ENCODE results near the gene NPAS3.

NPAS3 gene

DNA sequence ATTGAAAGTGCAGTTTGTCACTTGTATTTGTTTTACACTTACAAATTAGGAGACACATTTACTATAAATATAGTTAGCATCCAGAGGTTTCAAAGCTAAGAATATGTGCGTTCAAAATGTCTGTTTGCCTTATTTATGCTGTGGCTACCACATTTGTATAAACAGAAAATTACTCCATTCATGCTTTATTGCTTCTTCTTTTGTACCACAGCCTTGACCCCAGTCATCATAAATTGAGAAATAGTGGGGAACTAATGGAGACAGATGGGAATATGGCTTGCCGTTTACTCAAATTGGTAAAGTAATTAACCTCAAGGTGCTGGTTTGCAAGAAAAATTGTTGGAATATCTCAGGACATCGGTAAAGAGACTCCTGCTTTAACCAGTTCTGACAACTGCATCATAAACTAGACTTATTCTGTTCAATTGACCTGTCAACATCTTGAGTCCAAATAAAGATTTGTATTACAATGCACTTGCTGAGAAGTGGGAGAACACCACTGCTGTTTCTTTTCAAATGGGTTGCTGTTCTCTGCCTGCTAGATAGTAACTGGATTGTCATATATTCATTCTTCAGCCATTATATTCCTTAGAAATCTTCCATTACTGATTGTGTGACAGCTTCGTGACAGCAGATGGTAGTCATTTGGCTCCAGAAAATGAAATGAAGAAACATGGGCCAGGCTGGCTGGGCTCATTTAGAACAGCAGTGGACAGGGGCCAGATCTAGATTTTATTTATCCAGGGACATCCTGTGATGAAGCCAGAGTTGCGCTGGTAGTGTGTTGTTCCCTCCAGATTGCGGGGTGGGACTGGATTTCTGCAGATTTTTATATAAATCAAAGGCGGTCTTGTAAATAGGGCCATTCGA is 657.8 kb downstream of the NPAS3 start:
- H3K36me3 ChIP-seq (ENCODE audit: insufficient read depth, low read length): no peaks in the 10 kb centered on the region
- no peak for DNase-seq (ENCODE audit: low read depth, low spot score)
- H3K9ac ChIP-seq (ENCODE audit: insufficient read length): no peak overlapping the region
- H3K9me3 ChIP-seq (ENCODE audit: low read depth, low read length): no peaks in the 10 kb centered on the region
- no peak overlapping the region for H3K4me3 ChIP-seq
- no peak for TF ChIP-seq FOXP2 (optimal IDR thresholded peaks at IDR 0.05; ENCODE audit: control extremely low read depth, extremely low read length, insufficient read depth)
- TF ChIP-seq POLR2AphosphoS5 (IDR thresholded peaks at IDR 0.05; ENCODE audit: borderline replicate concordance, low read depth, low read length): no peak
- no peak for TF ChIP-seq EZH2 (IDR thresholded peaks at IDR 0.05)
- H3K27ac ChIP-seq: no peak overlapping the region

DNA sequence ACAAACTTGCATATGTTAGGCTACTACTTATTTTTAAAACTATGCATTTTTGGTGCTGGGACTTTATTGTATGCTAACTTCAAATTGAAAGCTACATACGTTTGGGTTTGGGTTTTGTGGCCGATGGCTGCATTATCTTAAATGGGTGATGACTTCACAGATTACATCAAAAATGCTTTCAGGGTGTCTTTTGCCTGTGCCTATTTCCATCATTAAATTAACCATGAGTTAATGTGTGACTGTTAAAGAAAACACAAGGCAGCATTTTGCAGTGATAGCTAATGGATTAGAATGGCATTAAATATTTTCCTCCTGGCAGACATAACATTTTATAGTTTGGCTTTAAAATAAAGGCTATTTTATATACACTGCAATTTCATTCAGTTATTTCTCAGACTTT is 659.9 kb downstream of the NPAS3 start:
- DNase-seq (ENCODE audit: low read depth, low spot score): no peak
- Histone ChIP-seq H3K4me3 (no peak overlapping the region), H3K9ac (ENCODE audit: insufficient read length) (no peak overlapping the region), H3K27ac (no peak overlapping the region), H3K9me3 (ENCODE audit: low read depth, low read length) (no peaks in the 10 kb centered on the region), H3K36me3 (ENCODE audit: insufficient read depth, low read length) (no peaks in the 10 kb centered on the region)
- no peak for TF ChIP-seq POLR2AphosphoS5 (IDR thresholded peaks at IDR 0.05; ENCODE audit: borderline replicate concordance, low read depth, low read length)
- no peak for TF ChIP-seq EZH2 (IDR thresholded peaks at IDR 0.05)
- no peak for TF ChIP-seq FOXP2 (optimal IDR thresholded peaks at IDR 0.05; ENCODE audit: control extremely low read depth, extremely low read length, insufficient read depth)

DNA sequence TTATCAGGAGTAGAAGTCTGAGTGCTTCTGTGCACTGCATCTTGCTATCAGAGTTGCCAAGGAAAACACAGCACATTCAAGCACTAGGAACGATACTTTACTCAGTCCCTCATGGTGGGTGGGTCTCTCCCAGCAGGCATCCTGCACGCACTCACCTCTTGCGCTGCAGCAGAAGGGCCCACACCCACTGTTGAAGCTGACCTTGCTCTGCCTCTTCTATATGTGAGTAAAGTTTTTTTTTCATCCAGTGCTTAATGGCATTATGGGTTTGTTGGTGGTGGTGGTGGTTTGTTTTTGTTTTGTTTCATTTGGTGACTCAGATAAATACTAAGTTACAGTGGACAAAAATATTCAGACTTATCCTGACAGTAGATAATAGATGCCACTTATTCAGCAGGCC is 663.7 kb downstream of the NPAS3 start:
- H3K9me3 ChIP-seq (ENCODE audit: low read depth, low read length): no peaks in the 10 kb centered on the region
- H3K9ac ChIP-seq (ENCODE audit: insufficient read length): no peak overlapping the region
- TF ChIP-seq POLR2AphosphoS5 (IDR thresholded peaks at IDR 0.05; ENCODE audit: borderline replicate concordance, low read depth, low read length) (no peak), EZH2 (IDR thresholded peaks at IDR 0.05) (no peak), FOXP2 (optimal IDR thresholded peaks at IDR 0.05; ENCODE audit: control extremely low read depth, extremely low read length, insufficient read depth) (no peak)
- H3K27ac ChIP-seq: no peak overlapping the region
- DNase-seq (ENCODE audit: low read depth, low spot score): no peak
- H3K4me3 ChIP-seq: no peak overlapping the region
- H3K36me3 ChIP-seq (ENCODE audit: insufficient read depth, low read length): no peaks in the 10 kb centered on the region

DNA sequence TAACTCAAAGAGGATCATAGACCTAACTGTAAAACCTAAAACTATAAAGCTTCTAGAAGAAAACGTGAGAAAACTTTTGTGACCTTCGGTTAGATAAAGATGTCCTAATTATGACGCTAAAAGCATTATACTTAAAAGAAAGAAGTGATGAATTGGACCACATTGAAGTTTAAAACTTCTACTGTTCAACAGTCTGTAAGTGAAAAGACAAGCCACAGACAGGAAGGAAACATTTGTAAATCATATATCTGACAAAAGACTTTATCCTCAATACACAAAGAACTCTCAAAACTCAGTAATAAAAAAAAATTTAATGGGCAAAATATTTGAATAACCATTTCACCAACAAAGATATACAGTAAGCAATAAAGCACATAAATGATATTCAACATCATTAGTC is 667.9 kb downstream of the NPAS3 start:
- no peak overlapping the region for H3K4me3 ChIP-seq
- DNase-seq (ENCODE audit: low read depth, low spot score): no peak
- H3K36me3 ChIP-seq (ENCODE audit: insufficient read depth, low read length): no peaks in the 10 kb centered on the region
- TF ChIP-seq EZH2 (IDR thresholded peaks at IDR 0.05) (no peak), FOXP2 (optimal IDR thresholded peaks at IDR 0.05; ENCODE audit: control extremely low read depth, extremely low read length, insufficient read depth) (no peak), POLR2AphosphoS5 (IDR thresholded peaks at IDR 0.05; ENCODE audit: borderline replicate concordance, low read depth, low read length) (no peak)
- H3K9ac ChIP-seq (ENCODE audit: insufficient read length): no peak overlapping the region
- no peak overlapping the region for H3K27ac ChIP-seq
- no peaks in the 10 kb centered on the region for H3K9me3 ChIP-seq (ENCODE audit: low read depth, low read length)

DNA sequence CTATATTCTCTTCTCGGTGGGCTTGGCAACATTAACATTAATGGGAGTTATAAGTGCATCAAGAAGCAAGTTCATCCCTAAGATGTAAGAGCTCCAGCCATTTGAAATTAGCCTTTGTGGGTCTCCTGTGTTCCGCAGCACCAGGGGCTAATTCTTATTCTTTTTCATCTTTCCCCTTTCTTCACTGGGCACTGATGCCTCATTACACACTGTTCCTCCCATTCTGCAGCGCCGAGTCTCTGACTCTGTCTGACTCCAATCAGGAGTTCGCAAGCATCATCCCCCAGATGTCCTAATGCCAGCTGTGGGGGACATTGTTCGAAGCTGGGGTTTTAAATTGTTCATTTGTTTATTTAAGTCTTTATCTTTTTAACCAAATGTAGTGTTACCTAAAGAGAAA is 670.9 kb downstream of the NPAS3 start:
- DNase-seq (ENCODE audit: low read depth, low spot score): no peak
- no peaks in the 10 kb centered on the region for H3K9me3 ChIP-seq (ENCODE audit: low read depth, low read length)

DNA sequence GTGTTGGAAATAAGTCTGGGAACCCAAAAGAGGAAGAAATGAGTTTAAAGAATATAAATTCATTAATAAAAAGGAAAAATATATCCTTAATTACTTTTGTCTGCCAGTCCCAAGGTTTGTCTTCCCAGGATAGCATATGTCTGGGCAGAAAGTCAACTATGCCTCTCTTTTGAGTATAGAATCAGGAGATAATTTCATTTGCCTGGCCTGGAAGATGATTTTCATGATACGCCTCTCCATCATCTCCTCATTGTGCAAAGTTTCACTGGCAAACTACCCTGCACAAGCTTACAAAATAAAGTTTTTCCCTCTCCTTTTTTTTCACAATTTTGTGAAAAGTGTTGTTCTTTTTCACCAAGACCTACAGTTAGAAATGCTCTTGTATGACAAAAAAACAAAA is 671.4 kb downstream of the NPAS3 start:
- H3K36me3 ChIP-seq (ENCODE audit: insufficient read depth, low read length): no peaks in the 10 kb centered on the region
- no peaks in the 10 kb centered on the region for H3K9me3 ChIP-seq (ENCODE audit: low read depth, low read length)
- no peak overlapping the region for H3K9ac ChIP-seq (ENCODE audit: insufficient read length)
- no peak for DNase-seq (ENCODE audit: low read depth, low spot score)
- H3K27ac ChIP-seq: no peak overlapping the region
- TF ChIP-seq EZH2 (IDR thresholded peaks at IDR 0.05) (no peak), POLR2AphosphoS5 (IDR thresholded peaks at IDR 0.05; ENCODE audit: borderline replicate concordance, low read depth, low read length) (no peak), FOXP2 (optimal IDR thresholded peaks at IDR 0.05; ENCODE audit: control extremely low read depth, extremely low read length, insufficient read depth) (no peak)
- no peak overlapping the region for H3K4me3 ChIP-seq

More for the DNA sequence above, 670.9 kb downstream of the NPAS3 start:
- H3K9ac ChIP-seq (ENCODE audit: insufficient read length): no peak overlapping the region
- H3K36me3 ChIP-seq (ENCODE audit: insufficient read depth, low read length): no peaks in the 10 kb centered on the region
- H3K4me3 ChIP-seq: no peak overlapping the region
- H3K27ac ChIP-seq: no peak overlapping the region
- TF ChIP-seq FOXP2 (optimal IDR thresholded peaks at IDR 0.05; ENCODE audit: control extremely low read depth, extremely low read length, insufficient read depth): no peak
- no peak for TF ChIP-seq POLR2AphosphoS5 (IDR thresholded peaks at IDR 0.05; ENCODE audit: borderline replicate concordance, low read depth, low read length)
- TF ChIP-seq EZH2 (IDR thresholded peaks at IDR 0.05): no peak

DNA sequence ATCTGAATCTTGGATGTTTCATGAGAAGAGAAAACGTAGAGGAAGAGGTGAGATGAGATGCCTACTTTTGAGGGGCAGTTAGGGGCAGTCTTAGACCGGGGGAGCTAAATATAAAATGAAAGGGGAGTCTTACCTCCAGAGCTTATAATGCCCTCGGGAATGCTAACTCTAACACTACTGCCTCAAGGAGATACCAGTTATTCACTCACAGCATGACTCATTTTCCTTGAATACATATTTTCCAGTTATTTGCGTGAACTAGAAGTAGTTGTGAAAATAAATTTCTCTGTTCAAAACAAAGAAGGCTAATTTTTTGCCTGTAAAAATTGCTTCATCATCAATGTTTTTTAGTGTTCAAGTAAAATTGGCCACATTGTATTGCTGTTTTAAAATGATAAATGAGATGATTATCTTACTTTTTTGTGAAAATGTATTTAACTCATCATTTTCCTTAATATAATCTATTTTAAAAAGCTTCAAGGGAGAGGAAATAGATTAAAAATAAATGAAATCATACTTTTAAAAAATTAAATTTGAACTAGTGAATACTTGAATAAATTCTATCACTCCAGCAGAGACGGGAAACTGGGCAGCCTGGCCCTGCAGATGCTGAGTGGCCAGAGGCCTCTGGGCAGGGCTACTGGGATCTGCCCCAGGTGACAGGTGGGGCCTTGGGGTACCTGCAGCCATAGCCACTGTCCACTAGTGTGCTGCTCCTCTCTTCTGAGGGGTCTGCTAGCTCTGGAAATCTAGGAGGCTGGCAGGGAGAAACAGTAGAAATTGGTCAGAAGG is 672.9 kb downstream of the NPAS3 start:
- H3K36me3 ChIP-seq (ENCODE audit: insufficient read depth, low read length): no peaks in the 10 kb centered on the region
- H3K9me3 ChIP-seq (ENCODE audit: low read depth, low read length): no peaks in the 10 kb centered on the region
- TF ChIP-seq EZH2 (IDR thresholded peaks at IDR 0.05) (no peak), FOXP2 (optimal IDR thresholded peaks at IDR 0.05; ENCODE audit: control extremely low read depth, extremely low read length, insufficient read depth) (no peak), POLR2AphosphoS5 (IDR thresholded peaks at IDR 0.05; ENCODE audit: borderline replicate concordance, low read depth, low read length) (no peak)
- no peak overlapping the region for H3K4me3 ChIP-seq
- no peak overlapping the region for H3K9ac ChIP-seq (ENCODE audit: insufficient read length)
- no peak overlapping the region for H3K27ac ChIP-seq
- no peak for DNase-seq (ENCODE audit: low read depth, low spot score)

DNA sequence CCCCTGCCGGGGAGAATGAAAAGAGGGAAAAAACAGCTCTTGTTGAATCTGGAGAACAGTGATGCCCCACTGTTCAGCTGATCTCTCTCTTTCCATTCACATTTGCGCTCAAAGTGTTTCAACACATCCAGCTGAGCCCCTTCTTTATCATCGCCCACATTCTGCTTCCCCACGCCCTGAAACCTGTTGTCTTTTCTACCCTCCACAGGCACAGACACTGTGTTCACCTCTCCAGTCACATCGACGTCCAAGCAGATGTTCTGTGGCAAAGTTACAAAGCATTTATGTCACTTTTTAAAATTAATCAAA is 673.5 kb downstream of the NPAS3 start:
- Histone ChIP-seq H3K27ac (no peak overlapping the region), H3K36me3 (ENCODE audit: insufficient read depth, low read length) (no peaks in the 10 kb centered on the region), H3K9ac (ENCODE audit: insufficient read length) (no peak overlapping the region), H3K4me3 (no peak overlapping the region), H3K9me3 (ENCODE audit: low read depth, low read length) (no peaks in the 10 kb centered on the region)
- TF ChIP-seq POLR2AphosphoS5 (IDR thresholded peaks at IDR 0.05; ENCODE audit: borderline replicate concordance, low read depth, low read length): no peak
- no peak for TF ChIP-seq EZH2 (IDR thresholded peaks at IDR 0.05)
- no peak for TF ChIP-seq FOXP2 (optimal IDR thresholded peaks at IDR 0.05; ENCODE audit: control extremely low read depth, extremely low read length, insufficient read depth)
- no peak for DNase-seq (ENCODE audit: low read depth, low spot score)
